LNCAP (cell line): Measurements from ENCODE around the gene TTC21B.

ENCODE experiments used
- CTCF ChIP-seq: fragments of 450-650 bp; IDR thresholded peaks from 2 replicates; pipeline ENCODE4 v1.5.1; 2017; ENCODE audit warnings: mild to moderate bottlenecking

TTC21B gene

DNA sequence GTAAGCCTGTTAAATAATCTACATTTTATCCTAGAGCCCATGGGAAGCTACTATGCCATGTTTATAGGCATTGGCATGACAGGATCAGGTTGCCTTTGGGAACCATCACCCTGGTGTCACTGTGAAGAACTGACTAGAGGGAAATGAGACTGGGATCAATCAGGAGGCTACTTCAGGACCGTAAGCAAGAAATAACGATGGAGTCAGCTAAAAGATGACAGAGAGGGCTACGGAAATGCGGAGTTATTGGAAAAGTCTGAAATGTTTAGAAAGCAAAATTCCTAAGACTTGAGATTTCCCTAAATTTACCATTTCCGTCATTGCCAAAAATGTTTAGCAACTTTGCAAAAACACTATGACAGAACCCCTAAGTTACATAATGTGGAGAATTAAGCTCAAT lies 50.2 kb downstream of the TTC21B start:
- TF ChIP-seq CTCF = no peak

DNA sequence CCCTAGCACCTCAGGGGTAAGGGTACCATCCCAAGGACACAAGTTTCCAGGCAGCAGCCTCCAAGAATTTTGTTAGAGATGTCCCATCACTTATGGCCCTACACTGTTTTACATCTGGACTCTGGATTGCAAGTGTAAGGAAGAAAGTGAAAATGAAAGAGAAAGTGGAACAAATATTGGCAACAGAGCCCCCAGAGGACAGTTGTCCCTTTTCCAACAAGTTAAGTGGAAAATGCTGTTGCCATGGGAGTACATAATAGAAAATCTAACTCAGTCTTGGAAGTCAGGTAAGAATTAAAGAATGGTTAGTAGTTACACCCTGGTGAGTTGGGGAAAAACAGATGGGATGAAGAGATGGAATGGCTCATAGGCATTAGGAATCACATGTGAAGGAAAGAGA lies 50.6 kb downstream of the TTC21B start:
- no peak for TF ChIP-seq CTCF

DNA sequence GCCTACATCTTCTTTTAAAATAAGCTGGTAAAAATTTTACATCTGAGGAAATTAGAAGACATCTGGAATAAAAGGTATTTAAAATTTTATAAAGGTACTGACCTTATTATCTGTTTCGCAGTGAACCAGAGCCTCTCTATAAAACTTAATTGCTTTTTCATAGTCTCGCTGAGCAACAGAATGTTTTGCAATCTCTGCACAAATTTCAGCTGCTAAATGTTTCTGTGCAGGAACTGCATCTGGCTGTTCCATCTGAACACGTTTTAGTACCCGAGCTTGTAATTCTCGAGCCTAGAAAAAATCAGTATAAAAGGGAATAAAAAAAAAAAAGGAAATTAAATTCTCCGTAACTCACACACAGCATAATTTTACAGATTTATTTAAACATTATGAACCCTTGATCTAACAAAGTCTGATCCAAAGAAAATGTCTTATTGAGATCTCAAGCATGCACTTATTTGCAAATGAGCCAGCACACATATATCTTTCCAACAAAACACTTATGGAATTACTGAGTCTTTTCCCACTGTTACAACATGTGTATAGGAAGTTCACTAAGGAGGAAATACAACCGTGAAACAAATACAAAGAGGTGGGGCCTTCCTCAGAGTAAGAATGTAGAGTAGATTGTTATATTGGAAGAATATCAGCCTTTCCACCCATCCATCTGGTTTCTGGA lies 51.8 kb downstream of the TTC21B start:
- TF ChIP-seq CTCF = no peak

DNA sequence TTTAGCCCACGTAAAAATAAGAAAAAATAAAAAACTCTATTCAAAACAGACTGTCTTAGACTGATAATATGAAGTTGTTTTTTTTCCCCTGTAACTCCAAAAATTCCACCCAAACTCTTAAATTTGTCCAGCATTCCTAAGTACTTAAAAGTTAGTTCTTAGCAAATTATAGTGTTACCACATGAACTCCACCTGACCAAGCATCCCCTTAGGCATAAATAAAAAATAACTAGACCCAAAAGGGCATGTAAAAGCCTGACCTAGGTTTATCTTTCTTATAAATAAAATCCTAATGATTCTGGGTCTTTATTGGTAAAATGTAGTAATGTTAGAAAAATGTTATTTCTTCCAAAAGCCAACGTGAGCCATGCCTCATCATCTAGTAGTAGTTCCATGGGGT lies 54.3 kb downstream of the TTC21B start:
- no peak for TF ChIP-seq CTCF

DNA sequence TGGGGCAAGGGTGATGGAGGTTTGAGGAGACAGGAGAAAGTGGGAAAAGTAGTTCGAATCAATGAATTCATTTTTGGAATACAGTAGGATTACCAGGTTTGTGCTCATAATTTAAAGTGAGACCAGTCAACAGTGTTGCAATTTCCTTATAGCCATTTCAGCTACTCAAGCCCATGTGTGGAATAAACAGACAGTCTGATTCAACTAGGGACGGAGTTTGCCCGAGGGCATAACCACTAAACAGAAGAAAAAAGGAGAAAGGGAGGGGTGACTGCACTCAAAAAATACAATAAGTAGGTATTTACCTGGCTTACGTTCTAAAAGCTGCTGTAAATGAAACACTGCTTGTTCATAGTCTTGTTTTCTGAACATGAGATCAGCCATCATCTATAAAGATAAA lies 55.2 kb downstream of the TTC21B start:
- no peak for TF ChIP-seq CTCF

- no peak for TF ChIP-seq CTCF
Observed at GRCh38 chr2:165897726-165898125, 55.9 kb downstream of the TTC21B start.

DNA sequence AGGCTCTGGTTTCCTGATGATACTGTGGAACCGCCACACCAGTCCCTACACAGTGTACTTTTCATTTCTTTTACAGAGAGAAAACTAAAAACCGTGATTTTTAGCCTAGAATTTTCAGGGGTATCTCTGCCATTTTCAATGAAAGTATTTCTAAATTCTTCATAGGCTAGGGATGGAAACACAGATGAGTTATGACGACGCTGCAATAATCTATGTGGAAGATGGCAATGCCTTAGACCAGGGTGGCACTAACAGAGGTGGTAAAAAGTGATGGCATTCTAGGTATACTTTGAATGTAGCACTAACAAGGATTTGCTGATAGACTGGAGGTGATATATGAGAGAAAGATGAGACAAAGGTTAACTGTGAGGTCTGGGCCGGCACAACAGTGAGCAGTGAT lies 56.5 kb downstream of the TTC21B start:
- TF ChIP-seq CTCF = no peak

- no peak for TF ChIP-seq CTCF
Observed at GRCh38 chr2:165895974-165896373, 57.6 kb downstream of the TTC21B start.
